Measurements from ENCODE around the gene CDH13. TPM values are rescaled to one million over a fixed set of nuclear protein-coding genes. Genes with fewer than 3 reads are reported as not detected.

CDH13 gene
- total and polyA plus RNA-seq, 10 of the 15 experiments (the other 5 are each of a cell fraction or from before 2014, with no cell fraction given): under 0.01 to 0.05 TPM; not detected in 8

- TF ChIP-seq CUX1 (IDR thresholded peaks at IDR 0.05; ENCODE audit: insufficient replicate concordance, low read depth, low read length) (no peak), ZNF24 (IDR thresholded peaks at IDR 0.05) (no peak), POU2F2 (IDR thresholded peaks at IDR 0.05; ENCODE audit: borderline replicate concordance, low read depth, low read length) (no peak), NR2C2 (IDR thresholded peaks at IDR 0.05; ENCODE audit: borderline replicate concordance, control insufficient read depth, insufficient read length, low read depth) (no peak), STAT1 (conservative IDR thresholded peaks at IDR 0.05) (no peak), CBX3 (IDR thresholded peaks at IDR 0.05; ENCODE audit: borderline replicate concordance, low read depth) (no peak)
These were observed 977.2 kb downstream of the CDH13 start (continued) for GRCh38 chr16:83603723-83604570.
